GM12878 (cell line): ENCODE measurements around the gene PLEKHM1. TPM values are rescaled to one million over a fixed set of nuclear protein-coding genes. Genes with fewer than 3 reads are reported as not detected.

Source experiments
- BHLHE40 ChIP-seq, 2 experiments: fragments of 450-650 bp in 1 of 2; IDR thresholded peaks; 2 replicates each; pipeline ENCODE4 v1.6.1; 2011 to 2017; ENCODE audit warnings: low read depth in 2 of 2, borderline replicate concordance in 1 of 2, improper control_type of control experiment in 1 of 2, low read length in 1 of 2, mild to moderate bottlenecking in 1 of 2
- CHD2 ChIP-seq: IDR thresholded peaks from 2 replicates; pipeline ENCODE4 v1.6.1; 2011; ENCODE audit warnings: low read depth, low read length, improper control_type of control experiment, borderline replicate concordance
- JUNB ChIP-seq: IDR thresholded peaks from 2 replicates; pipeline ENCODE4 v1.6.1; 2016; ENCODE audit warnings: antibody characterized with exemption, mild to moderate bottlenecking
- JUND ChIP-seq: IDR thresholded peaks from 2 replicates; pipeline ENCODE4 v1.6.1; 2012; ENCODE audit warnings: low read depth, mild to moderate bottlenecking, low read length, improper control_type of control experiment, moderate library complexity
- KAT2A ChIP-seq: conservative IDR thresholded peaks from 2 replicates; pipeline ENCODE4 v1.6.1; 2011; ENCODE audit warnings: low read depth, low read length; ENCODE audit not compliant: control insufficient read depth
- MEF2A ChIP-seq: IDR thresholded peaks from 2 replicates; pipeline ENCODE4 v1.6.1; 2011; ENCODE audit warnings: low read depth, mild to moderate bottlenecking, low read length, moderate library complexity; ENCODE audit not compliant: insufficient read depth
- MEF2B ChIP-seq: fragments of 450-650 bp; IDR thresholded peaks from 2 replicates; pipeline ENCODE4 v1.6.1; 2018; ENCODE audit warnings: mild to moderate bottlenecking, moderate library complexity; ENCODE audit not compliant: partially characterized antibody, poor library complexity, severe bottlenecking
- MXI1 ChIP-seq: fragments of 150-350 bp; IDR thresholded peaks from 2 replicates; pipeline ENCODE4 v1.6.1; 2011; ENCODE audit warnings: low read depth, mild to moderate bottlenecking, inconsistent platforms, low read length, improper control_type of control experiment
- PAX5 ChIP-seq: IDR thresholded peaks from 2 replicates; pipeline ENCODE4 v1.6.1; 2011; ENCODE audit warnings: low read depth, low read length, borderline replicate concordance
- POLR2AphosphoS2 ChIP-seq: IDR thresholded peaks from 2 replicates; pipeline ENCODE4 v1.6.1; 2011; ENCODE audit warnings: low read depth, mild to moderate bottlenecking, low read length, improper control_type of control experiment, moderate library complexity
- RFX5 ChIP-seq: IDR thresholded peaks from 2 replicates; pipeline ENCODE4 v1.6.1; 2011; ENCODE audit warnings: low read depth, low read length, improper control_type of control experiment
- SMARCA5 ChIP-seq: fragments of 450-650 bp; IDR thresholded peaks from 2 replicates; pipeline ENCODE4 v1.6.1; 2017; ENCODE audit warnings: mild to moderate bottlenecking
- ZBED1 ChIP-seq: IDR thresholded peaks from 2 replicates; pipeline ENCODE4 v1.6.1; 2016; ENCODE audit warnings: borderline replicate concordance
- ZNF24 ChIP-seq: fragments of 450-650 bp; IDR thresholded peaks from 2 replicates; pipeline ENCODE4 v1.6.1; 2017; ENCODE audit warnings: antibody characterized with exemption, mild to moderate bottlenecking
- polyA plus RNA-seq, 11 experiments: library from polyadenylated mRNA; depleted of rRNA in 4 of 11; unstranded in 6 of 11; stranded (reverse) in 5 of 11; fragments of >200 nt; fragmentation: Nextera tagmentation in 4 of 11; fragmentation: Illumina TruSeq in 1 of 11; extraction: Ambion mirVana in 4 of 11; extraction: Trizol in 1 of 11; gene quantifications; 1 replicate in 1 of 11; 2 replicates in 10 of 11; pipeline versions ENCODE4 v1.2.1 to v1.2.3, GENCODE V29; 2011 to 2016; ENCODE audit warnings: inconsistent platforms in 2 of 11, missing spikeins in 2 of 11, low read depth in 1 of 11
- total RNA-seq, 4 experiments: library from RNA; depleted of rRNA in 3 of 4; stranded (reverse); fragments of >200 nt in 3 of 4; fragmentation: Illumina TruSeq in 1 of 4; extraction: Trizol in 1 of 4; gene quantifications; 2 replicates each; pipeline versions ENCODE4 v1.2.1 to v1.2.3, GENCODE V29; 2013 to 2021
- TF ChIP-seq, protein P1 (sequence below): IDR thresholded peaks from 2 replicates; pipeline ENCODE4 v1.6.1; 2011; ENCODE audit warnings: low read depth, low read length, improper control_type of control experiment, borderline replicate concordance
- TF ChIP-seq, protein P2 (sequence below): fragments of 450-650 bp; IDR thresholded peaks from 2 replicates; pipeline ENCODE4 v1.6.1; 2016; ENCODE audit warnings: mild to moderate bottlenecking, moderate library complexity, borderline replicate concordance
- TF ChIP-seq, protein P3 (sequence below), 3 experiments: IDR thresholded peaks in 2 of 3; conservative IDR thresholded peaks in 1 of 3; 2 replicates each; pipeline ENCODE4 v1.5.1; 2011; ENCODE audit warnings: low read depth in 3 of 3, low read length in 3 of 3, mild to moderate bottlenecking in 3 of 3, control low read depth in 2 of 3, moderate library complexity in 2 of 3, inconsistent platforms in 1 of 3, mixed read lengths in 1 of 3; ENCODE audit not compliant: control insufficient read depth in 2 of 3, insufficient read depth in 1 of 3; ENCODE audit errors: extremely low read depth in 1 of 3
- TF ChIP-seq, protein P4 (sequence below): fragments of 450-650 bp; IDR thresholded peaks from 2 replicates; pipeline ENCODE4 v1.6.1; 2016; ENCODE audit warnings: mild to moderate bottlenecking
- TF ChIP-seq, protein P5 (sequence below): fragments of 450-650 bp; IDR thresholded peaks from 2 replicates; pipeline ENCODE4 v1.6.1; 2018; ENCODE audit warnings: mild to moderate bottlenecking, low read depth, moderate library complexity; ENCODE audit not compliant: partially characterized antibody

The PLEKHM1 gene
- total and polyA plus RNA-seq, 10 of the 15 experiments (the other 5 are each of a cell fraction or from before 2014, with no cell fraction given) = 0.21 to 27.8 (median 9.4) TPM

DNA sequence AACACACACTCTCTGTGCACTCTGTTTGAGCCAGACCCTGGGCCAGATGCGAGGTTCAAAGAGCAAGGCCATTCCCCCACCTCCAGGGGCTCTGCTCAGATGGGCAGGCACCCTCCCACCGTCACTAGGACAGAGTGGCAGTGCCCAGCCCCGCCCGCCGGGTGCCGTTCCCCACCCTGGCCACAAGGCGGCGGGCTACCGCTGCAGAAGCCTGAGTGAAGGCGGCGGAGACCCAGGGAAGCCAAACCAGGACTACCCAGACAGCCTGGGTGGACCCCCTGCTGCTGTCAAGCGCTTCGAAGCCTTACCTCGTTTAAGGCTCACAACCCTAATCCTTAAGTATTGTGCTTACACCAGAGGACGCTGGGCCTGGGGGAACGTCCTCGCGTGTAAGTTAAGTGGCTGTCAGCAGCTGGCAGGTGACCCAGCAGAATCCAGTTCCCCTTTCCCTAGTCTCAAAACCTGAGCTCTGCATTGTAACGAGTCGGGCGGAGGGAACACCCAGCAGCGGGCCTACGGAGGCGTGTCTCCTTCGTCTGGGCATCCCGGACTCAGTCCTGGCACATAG, 62.4 kb downstream of the PLEKHM1 start (continued):
- TF ChIP-seq BHLHE40 (IDR thresholded peaks at IDR 0.05; ENCODE audit: borderline replicate concordance in 1 of 2, low read depth in 2 of 2, low read length in 1 of 2) (peak; percentile 60 to 87), PAX5 (no peak), KAT2A (no peak), JUND (no peak), POLR2AphosphoS2 (no peak), MXI1 (no peak), MEF2B (peak; percentile 30), JUNB (no peak), ZBED1 (no peak), MEF2A (no peak), CHD2 (no peak), RFX5 (no peak), SMARCA5 (peak; percentile 72; the same call in 1 of the 2 replicates), ZNF24 (no peak)
- TF ChIP-seq, protein P1, sequence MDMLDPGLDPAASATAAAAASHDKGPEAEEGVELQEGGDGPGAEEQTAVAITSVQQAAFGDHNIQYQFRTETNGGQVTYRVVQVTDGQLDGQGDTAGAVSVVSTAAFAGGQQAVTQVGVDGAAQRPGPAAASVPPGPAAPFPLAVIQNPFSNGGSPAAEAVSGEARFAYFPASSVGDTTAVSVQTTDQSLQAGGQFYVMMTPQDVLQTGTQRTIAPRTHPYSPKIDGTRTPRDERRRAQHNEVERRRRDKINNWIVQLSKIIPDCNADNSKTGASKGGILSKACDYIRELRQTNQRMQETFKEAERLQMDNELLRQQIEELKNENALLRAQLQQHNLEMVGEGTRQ = no peak
- TF ChIP-seq, protein P2, sequence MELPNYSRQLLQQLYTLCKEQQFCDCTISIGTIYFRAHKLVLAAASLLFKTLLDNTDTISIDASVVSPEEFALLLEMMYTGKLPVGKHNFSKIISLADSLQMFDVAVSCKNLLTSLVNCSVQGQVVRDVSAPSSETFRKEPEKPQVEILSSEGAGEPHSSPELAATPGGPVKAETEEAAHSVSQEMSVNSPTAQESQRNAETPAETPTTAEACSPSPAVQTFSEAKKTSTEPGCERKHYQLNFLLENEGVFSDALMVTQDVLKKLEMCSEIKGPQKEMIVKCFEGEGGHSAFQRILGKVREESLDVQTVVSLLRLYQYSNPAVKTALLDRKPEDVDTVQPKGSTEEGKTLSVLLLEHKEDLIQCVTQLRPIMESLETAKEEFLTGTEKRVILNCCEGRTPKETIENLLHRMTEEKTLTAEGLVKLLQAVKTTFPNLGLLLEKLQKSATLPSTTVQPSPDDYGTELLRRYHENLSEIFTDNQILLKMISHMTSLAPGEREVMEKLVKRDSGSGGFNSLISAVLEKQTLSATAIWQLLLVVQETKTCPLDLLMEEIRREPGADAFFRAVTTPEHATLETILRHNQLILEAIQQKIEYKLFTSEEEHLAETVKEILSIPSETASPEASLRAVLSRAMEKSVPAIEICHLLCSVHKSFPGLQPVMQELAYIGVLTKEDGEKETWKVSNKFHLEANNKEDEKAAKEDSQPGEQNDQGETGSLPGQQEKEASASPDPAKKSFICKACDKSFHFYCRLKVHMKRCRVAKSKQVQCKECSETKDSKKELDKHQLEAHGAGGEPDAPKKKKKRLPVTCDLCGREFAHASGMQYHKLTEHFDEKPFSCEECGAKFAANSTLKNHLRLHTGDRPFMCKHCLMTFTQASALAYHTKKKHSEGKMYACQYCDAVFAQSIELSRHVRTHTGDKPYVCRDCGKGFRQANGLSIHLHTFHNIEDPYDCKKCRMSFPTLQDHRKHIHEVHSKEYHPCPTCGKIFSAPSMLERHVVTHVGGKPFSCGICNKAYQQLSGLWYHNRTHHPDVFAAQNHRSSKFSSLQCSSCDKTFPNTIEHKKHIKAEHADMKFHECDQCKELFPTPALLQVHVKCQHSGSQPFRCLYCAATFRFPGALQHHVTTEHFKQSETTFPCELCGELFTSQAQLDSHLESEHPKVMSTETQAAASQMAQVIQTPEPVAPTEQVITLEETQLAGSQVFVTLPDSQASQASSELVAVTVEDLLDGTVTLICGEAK = no peak
- TF ChIP-seq, protein P3, sequence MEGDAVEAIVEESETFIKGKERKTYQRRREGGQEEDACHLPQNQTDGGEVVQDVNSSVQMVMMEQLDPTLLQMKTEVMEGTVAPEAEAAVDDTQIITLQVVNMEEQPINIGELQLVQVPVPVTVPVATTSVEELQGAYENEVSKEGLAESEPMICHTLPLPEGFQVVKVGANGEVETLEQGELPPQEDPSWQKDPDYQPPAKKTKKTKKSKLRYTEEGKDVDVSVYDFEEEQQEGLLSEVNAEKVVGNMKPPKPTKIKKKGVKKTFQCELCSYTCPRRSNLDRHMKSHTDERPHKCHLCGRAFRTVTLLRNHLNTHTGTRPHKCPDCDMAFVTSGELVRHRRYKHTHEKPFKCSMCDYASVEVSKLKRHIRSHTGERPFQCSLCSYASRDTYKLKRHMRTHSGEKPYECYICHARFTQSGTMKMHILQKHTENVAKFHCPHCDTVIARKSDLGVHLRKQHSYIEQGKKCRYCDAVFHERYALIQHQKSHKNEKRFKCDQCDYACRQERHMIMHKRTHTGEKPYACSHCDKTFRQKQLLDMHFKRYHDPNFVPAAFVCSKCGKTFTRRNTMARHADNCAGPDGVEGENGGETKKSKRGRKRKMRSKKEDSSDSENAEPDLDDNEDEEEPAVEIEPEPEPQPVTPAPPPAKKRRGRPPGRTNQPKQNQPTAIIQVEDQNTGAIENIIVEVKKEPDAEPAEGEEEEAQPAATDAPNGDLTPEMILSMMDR (IDR thresholded peaks at IDR 0.05 in 2 of 3, conservative IDR thresholded peaks at IDR 0.05 in 1 of 3; ENCODE audit: control insufficient read depth in 2 of 3, extremely low read depth in 1 of 3, insufficient read depth in 1 of 3, low read depth in 3 of 3, low read length in 3 of 3) = peak; percentile 96 to 99 (median 98); a peak in 5 of 6 replicates
- TF ChIP-seq, protein P4, sequence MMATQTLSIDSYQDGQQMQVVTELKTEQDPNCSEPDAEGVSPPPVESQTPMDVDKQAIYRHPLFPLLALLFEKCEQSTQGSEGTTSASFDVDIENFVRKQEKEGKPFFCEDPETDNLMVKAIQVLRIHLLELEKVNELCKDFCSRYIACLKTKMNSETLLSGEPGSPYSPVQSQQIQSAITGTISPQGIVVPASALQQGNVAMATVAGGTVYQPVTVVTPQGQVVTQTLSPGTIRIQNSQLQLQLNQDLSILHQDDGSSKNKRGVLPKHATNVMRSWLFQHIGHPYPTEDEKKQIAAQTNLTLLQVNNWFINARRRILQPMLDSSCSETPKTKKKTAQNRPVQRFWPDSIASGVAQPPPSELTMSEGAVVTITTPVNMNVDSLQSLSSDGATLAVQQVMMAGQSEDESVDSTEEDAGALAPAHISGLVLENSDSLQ = peak; percentile 85
- TF ChIP-seq, protein P5, sequence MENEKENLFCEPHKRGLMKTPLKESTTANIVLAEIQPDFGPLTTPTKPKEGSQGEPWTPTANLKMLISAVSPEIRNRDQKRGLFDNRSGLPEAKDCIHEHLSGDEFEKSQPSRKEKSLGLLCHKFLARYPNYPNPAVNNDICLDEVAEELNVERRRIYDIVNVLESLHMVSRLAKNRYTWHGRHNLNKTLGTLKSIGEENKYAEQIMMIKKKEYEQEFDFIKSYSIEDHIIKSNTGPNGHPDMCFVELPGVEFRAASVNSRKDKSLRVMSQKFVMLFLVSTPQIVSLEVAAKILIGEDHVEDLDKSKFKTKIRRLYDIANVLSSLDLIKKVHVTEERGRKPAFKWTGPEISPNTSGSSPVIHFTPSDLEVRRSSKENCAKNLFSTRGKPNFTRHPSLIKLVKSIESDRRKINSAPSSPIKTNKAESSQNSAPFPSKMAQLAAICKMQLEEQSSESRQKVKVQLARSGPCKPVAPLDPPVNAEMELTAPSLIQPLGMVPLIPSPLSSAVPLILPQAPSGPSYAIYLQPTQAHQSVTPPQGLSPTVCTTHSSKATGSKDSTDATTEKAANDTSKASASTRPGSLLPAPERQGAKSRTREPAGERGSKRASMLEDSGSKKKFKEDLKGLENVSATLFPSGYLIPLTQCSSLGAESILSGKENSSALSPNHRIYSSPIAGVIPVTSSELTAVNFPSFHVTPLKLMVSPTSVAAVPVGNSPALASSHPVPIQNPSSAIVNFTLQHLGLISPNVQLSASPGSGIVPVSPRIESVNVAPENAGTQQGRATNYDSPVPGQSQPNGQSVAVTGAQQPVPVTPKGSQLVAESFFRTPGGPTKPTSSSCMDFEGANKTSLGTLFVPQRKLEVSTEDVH = no peak
